ENCODE measurements around the gene SLC36A2. TPM values are rescaled to one million over a fixed set of nuclear protein-coding genes. Genes with fewer than 3 reads are reported as not detected.

SLC36A2 gene
- total RNA-seq, 2 donors from 2014 or later = not detected

DNA sequence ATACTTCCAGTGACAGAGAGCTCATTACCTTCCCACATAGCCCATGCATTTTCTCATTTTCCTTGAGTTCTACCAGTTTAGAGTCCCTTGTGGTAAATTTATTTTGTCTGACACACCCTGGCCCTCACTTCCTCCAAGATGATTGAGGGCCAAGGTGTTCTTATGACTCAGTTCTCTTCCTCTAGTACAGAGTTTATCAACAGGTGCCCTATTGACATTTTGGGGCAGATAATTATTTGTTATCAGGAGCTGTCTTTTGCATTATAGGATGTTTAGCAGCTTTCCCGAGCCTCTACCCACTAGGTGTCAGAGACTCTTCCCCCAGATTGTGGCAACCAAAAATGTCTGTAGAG is 50.9 kb downstream of the SLC36A2 start:
- Histone ChIP-seq H3K9me3 (no peaks in the 10 kb centered on the region), H3K4me3 (no peak overlapping the region), H3K36me3 (no peaks in the 10 kb centered on the region), H3K27me3 (replicated peaks; ENCODE audit: insufficient read depth) (no peaks in the 10 kb centered on the region), H3K27ac (no peak overlapping the region), H3K4me1 (ENCODE audit: control insufficient read depth in 1 of 2, low read depth in 2 of 2) (no peaks in the 10 kb centered on the region)
- no peak for DNase-seq (ENCODE audit: low spot score)
- no peak for ATAC-seq (ENCODE audit: insufficient number of reproducible peaks, low FRiP score, low read depth)
- no peak for TF ChIP-seq CTCF (IDR thresholded peaks at IDR 0.05)

GRCh38 chr5:151295791-151296477 is 51.4 kb downstream of the SLC36A2 start:
- Histone ChIP-seq H3K36me3 (no peaks in the 10 kb centered on the region), H3K27ac (no peak overlapping the region), H3K4me3 (no peak overlapping the region), H3K4me1 (ENCODE audit: control insufficient read depth in 1 of 2, low read depth in 2 of 2) (no peaks in the 10 kb centered on the region), H3K27me3 (replicated peaks; ENCODE audit: insufficient read depth) (no peaks in the 10 kb centered on the region), H3K9me3 (no peaks in the 10 kb centered on the region)
- DNase-seq (ENCODE audit: low spot score) (no peak), ATAC-seq (ENCODE audit: insufficient number of reproducible peaks, low FRiP score, low read depth) (no peak)
- TF ChIP-seq CTCF (IDR thresholded peaks at IDR 0.05) = no peak

- Histone ChIP-seq H3K4me3 (no peak overlapping the region), H3K36me3 (no peaks in the 10 kb centered on the region), H3K4me1 (ENCODE audit: control insufficient read depth in 1 of 2, low read depth in 2 of 2) (no peaks in the 10 kb centered on the region), H3K27me3 (replicated peaks; ENCODE audit: insufficient read depth) (no peaks in the 10 kb centered on the region), H3K27ac (no peak overlapping the region), H3K9me3 (no peaks in the 10 kb centered on the region)
- ATAC-seq (ENCODE audit: insufficient number of reproducible peaks, low FRiP score, low read depth) (no peak), DNase-seq (ENCODE audit: low spot score) (no peak)
- no peak for TF ChIP-seq CTCF (IDR thresholded peaks at IDR 0.05)
Observed at GRCh38 chr5:151295138-151295537, 52.2 kb downstream of the SLC36A2 start.

DNA sequence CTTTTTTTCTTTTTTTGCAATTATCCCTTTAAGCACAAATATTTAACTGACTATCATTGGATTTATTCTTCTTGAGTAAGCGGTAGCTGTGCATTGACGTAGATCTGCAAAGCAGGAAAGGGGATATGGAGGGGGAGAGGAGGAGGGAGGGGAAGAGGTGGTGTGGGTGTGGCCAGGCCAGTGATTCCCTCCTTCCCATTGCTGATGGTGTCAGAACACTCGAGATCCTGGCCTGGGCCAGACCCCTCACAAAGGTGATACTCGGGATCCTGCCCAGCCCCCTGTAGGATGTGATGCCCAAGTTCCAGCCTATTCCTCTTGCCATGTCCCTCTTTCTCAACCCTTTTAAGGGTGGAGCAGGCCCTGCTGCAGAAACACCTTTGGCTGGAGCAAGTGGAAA is 53.7 kb downstream of the SLC36A2 start:
- ATAC-seq (ENCODE audit: insufficient number of reproducible peaks, low FRiP score, low read depth) (no peak), DNase-seq (ENCODE audit: low spot score) (no peak)
- Histone ChIP-seq H3K27me3 (replicated peaks; ENCODE audit: insufficient read depth) (no peaks in the 10 kb centered on the region), H3K4me3 (no peak overlapping the region), H3K27ac (no peak overlapping the region), H3K36me3 (no peaks in the 10 kb centered on the region), H3K4me1 (ENCODE audit: control insufficient read depth in 1 of 2, low read depth in 2 of 2) (no peaks in the 10 kb centered on the region), H3K9me3 (no peaks in the 10 kb centered on the region)
- TF ChIP-seq CTCF (IDR thresholded peaks at IDR 0.05) = no peak

GRCh38 chr5:151288180-151288579 is 59.2 kb downstream of the SLC36A2 start:
- Histone ChIP-seq H3K4me1 (ENCODE audit: control insufficient read depth in 1 of 2, low read depth in 2 of 2) (no peaks in the 10 kb centered on the region), H3K9me3 (no peaks in the 10 kb centered on the region), H3K36me3 (no peaks in the 10 kb centered on the region), H3K27me3 (replicated peaks; ENCODE audit: insufficient read depth) (no peaks in the 10 kb centered on the region), H3K4me3 (no peak overlapping the region), H3K27ac (no peak overlapping the region)
- TF ChIP-seq CTCF (IDR thresholded peaks at IDR 0.05) = no peak
- ATAC-seq (ENCODE audit: insufficient number of reproducible peaks, low FRiP score, low read depth) (no peak), DNase-seq (ENCODE audit: low spot score) (no peak)

Measured in thoracic aorta (tissue), 2 donors.